Measurements from ENCODE around the gene LILRB3. TPM values are rescaled to one million over a fixed set of nuclear protein-coding genes. Genes with fewer than 3 reads are reported as not detected.

LILRB3 gene
- total RNA-seq, 2 experiments from 2014 or later = 1.1 to 1.3 TPM

DNA sequence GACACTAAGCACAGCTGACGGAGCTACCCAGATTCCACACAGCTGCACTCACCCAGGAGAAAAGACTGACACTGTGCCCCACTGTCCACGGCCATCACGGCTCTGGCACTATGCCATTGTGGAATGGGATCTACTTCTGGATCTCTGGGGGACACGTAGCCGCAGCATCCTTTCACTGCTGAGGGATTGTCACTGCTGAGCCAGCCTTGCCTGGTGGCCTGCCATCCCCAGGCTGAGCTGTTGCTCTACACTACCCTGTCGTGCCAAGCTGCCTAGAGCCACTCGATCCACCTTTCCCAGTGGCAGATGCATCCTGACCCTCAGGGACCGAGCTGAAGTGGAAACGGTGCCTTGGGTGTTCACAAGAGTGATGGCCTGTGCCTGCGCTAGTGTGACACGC lies 39.3 kb upstream of the LILRB3 start:
- Histone ChIP-seq H3K4me1 (ENCODE audit: insufficient read depth, low read length) (no peaks in the 10 kb centered on the region), H3K27ac (ENCODE audit: low read depth in 1 of 2, low read length in 2 of 2) (no peak overlapping the region), H3K36me3 (ENCODE audit: insufficient read depth, low read length) (no peaks in the 10 kb centered on the region), H3K9me3 (ENCODE audit: control insufficient read depth in 1 of 2, insufficient read depth in 1 of 2, low read length in 2 of 2) (no peaks in the 10 kb centered on the region), H3K4me3 (ENCODE audit: low read length) (no peak overlapping the region), H3K27me3 (ENCODE audit: control insufficient read depth in 1 of 2, insufficient read depth in 2 of 2, low read length in 2 of 2) (no peaks in the 10 kb centered on the region)
- Mint-ChIP-seq H3K27me3 (peaks cover 9% of the 10 kb centered on the region), H3K27ac (no peak overlapping the region), H3K9me3 (no peaks in the 10 kb centered on the region), H3K4me3 (no peak overlapping the region), H3K4me1 (ENCODE audit: low read depth) (no peaks in the 10 kb centered on the region), H3K36me3 (ENCODE audit: low read depth) (no peaks in the 10 kb centered on the region)
- ChIA-PET POLR2A (no interaction called here), CTCF (no interaction called here)
- DNase-seq = no peak
- ATAC-seq (ENCODE audit: poor library complexity) = no peak
- intact Hi-C loops (cut with DNase I, micrococcal nuclease) = no loop called here
- no peak for TF ChIP-seq CTCF (IDR thresholded peaks at IDR 0.05)

- Histone ChIP-seq H3K9me3 (ENCODE audit: control insufficient read depth in 1 of 2, insufficient read depth in 1 of 2, low read length in 2 of 2) (no peaks in the 10 kb centered on the region), H3K27ac (ENCODE audit: low read depth in 1 of 2, low read length in 2 of 2) (no peak within 1 kb of the TSS), H3K27me3 (ENCODE audit: control insufficient read depth in 1 of 2, insufficient read depth in 2 of 2, low read length in 2 of 2) (no peaks in the 10 kb centered on the region), H3K4me3 (ENCODE audit: low read length) (no peak within 1 kb of the TSS), H3K36me3 (ENCODE audit: insufficient read depth, low read length) (no peaks in the 10 kb centered on the region), H3K4me1 (ENCODE audit: insufficient read depth, low read length) (no peaks in the 10 kb centered on the region)
- H3K36me3 Mint-ChIP-seq (ENCODE audit: low read depth) = no peaks in the 10 kb centered on the region
- no peak within 1 kb of the TSS for H3K4me3 Mint-ChIP-seq
- intact Hi-C loops (cut with DNase I, micrococcal nuclease) = no loop called here
- no peaks in the 10 kb centered on the region for H3K9me3 Mint-ChIP-seq
- ChIA-PET POLR2A (no interaction called here), CTCF (no interaction called here)
- no peak for TF ChIP-seq CTCF (IDR thresholded peaks at IDR 0.05)
- no peak for DNase-seq
- no peaks in the 10 kb centered on the region for H3K27me3 Mint-ChIP-seq
- H3K4me1 Mint-ChIP-seq (ENCODE audit: low read depth) = no peaks in the 10 kb centered on the region
- no peak for ATAC-seq (ENCODE audit: poor library complexity)
- no peak within 1 kb of the TSS for H3K27ac Mint-ChIP-seq
Observed at GRCh38 chr19:54257116-54257480, 34.3 kb upstream of the LILRB3 start, which contains the start of gene LILRB5. Gene LILRB5 (minus strand): TSS chr19:54257273. CDS start chr19:54257193, 80 bp downstream.

- Mint-ChIP-seq H3K4me3 (no peak overlapping the region), H3K9me3 (no peaks in the 10 kb centered on the region), H3K27me3 (no peaks in the 10 kb centered on the region), H3K36me3 (ENCODE audit: low read depth) (no peaks in the 10 kb centered on the region), H3K4me1 (ENCODE audit: low read depth) (no peaks in the 10 kb centered on the region), H3K27ac (no peak overlapping the region)
- ChIA-PET POLR2A (no interaction called here), CTCF (no interaction called here)
- H3K27me3 ChIP-seq (ENCODE audit: control insufficient read depth in 1 of 2, insufficient read depth in 2 of 2, low read length in 2 of 2) = no peaks in the 10 kb centered on the region
- no peak overlapping the region for H3K27ac ChIP-seq (ENCODE audit: low read depth in 1 of 2, low read length in 2 of 2)
- ATAC-seq (ENCODE audit: poor library complexity) = no peak
- no peaks in the 10 kb centered on the region for H3K36me3 ChIP-seq (ENCODE audit: insufficient read depth, low read length)
- intact Hi-C loops (cut with DNase I, micrococcal nuclease) = no loop called here
- TF ChIP-seq CTCF (IDR thresholded peaks at IDR 0.05) = no peak
- no peak overlapping the region for H3K4me3 ChIP-seq (ENCODE audit: low read length)
- H3K9me3 ChIP-seq (ENCODE audit: control insufficient read depth in 1 of 2, insufficient read depth in 1 of 2, low read length in 2 of 2) = no peaks in the 10 kb centered on the region
- DNase-seq = no peak
- no peaks in the 10 kb centered on the region for H3K4me1 ChIP-seq (ENCODE audit: insufficient read depth, low read length)
Observed at GRCh38 chr19:54256250-54257115, 33.7 kb upstream of the LILRB3 start.
